Suprapubic skin (tissue), 4 donors: ENCODE results near the gene NUP85. TPM values are rescaled to one million over a fixed set of nuclear protein-coding genes. Genes with fewer than 3 reads are reported as not detected.
A peak's percentile ranks its signal among the peaks of the same experiment; 100 is the strongest.

Experiments used
- DNase-seq, 2 donors: peaks; one replicate each; pipeline ENCODE4 v3.0.0-alpha.2; 2019; ENCODE audit warnings: low spot score in 2 of 2
- H3K27ac ChIP-seq: fragments of 200-600 bp; sonication (generic); one replicate; pipeline ENCODE4 v1.5.1; 2019
- H3K27me3 ChIP-seq: fragments of 200-600 bp; sonication (generic); one replicate; pipeline ENCODE4 v1.5.1; 2019
- H3K36me3 ChIP-seq: fragments of 200-600 bp; sonication (generic); one replicate; pipeline ENCODE4 v1.5.1; 2019
- H3K4me1 ChIP-seq: fragments of 200-600 bp; sonication (generic); one replicate; pipeline ENCODE4 v1.5.1; 2019
- H3K4me3 ChIP-seq: fragments of 200-600 bp; sonication (generic); one replicate; pipeline ENCODE4 v1.5.1; 2019; ENCODE audit warnings: mild to moderate bottlenecking
- H3K9me3 ChIP-seq: fragments of 200-600 bp; sonication (generic); one replicate; pipeline ENCODE4 v1.5.1; 2019
- CTCF ChIP-seq, 2 donors: fragments of 200-600 bp in 1 of 2; fragments of 450-650 bp in 1 of 2; sonication (generic) in 1 of 2; IDR thresholded peaks; one replicate each; pipeline ENCODE4 v1.5.1; 2016 to 2019; ENCODE audit warnings: antibody characterized with exemption in 2 of 2, mild to moderate bottlenecking in 1 of 2, moderate library complexity in 1 of 2
- EP300 ChIP-seq: sonication (generic); formaldehyde crosslinking; IDR thresholded peaks from one replicate; pipeline ENCODE4 v1.6.1; 2017; ENCODE audit warnings: antibody characterized with exemption
- POLR2A ChIP-seq, 2 donors: fragments of 450-650 bp; IDR thresholded peaks; one replicate each; pipeline ENCODE4 v1.6.1; 2017; ENCODE audit warnings: antibody characterized with exemption in 2 of 2, mild to moderate bottlenecking in 2 of 2, moderate library complexity in 2 of 2
- POLR2AphosphoS5 ChIP-seq, 3 donors: sonication (generic); formaldehyde crosslinking; IDR thresholded peaks; one replicate each; pipeline ENCODE4 v1.6.1; 2017; ENCODE audit warnings: antibody characterized with exemption in 3 of 3
- WGBS: methylation state at CpG from one replicate; pipeline ENCODE4 v1.1.5; 2018; 5-methylcytosine and 5-hydroxymethylcytosine counted together
- total RNA-seq, 4 donors: library from RNA; depleted of rRNA; stranded (reverse); fragments of >200 nt; gene quantifications; one replicate each; pipeline ENCODE4 v1.1.0, GENCODE V29; 2016

The NUP85 gene
- total RNA-seq, 4 donors from 2014 or later, result 27.3 to 71.7 (median 33.0) TPM

GRCh38 chr17:75239778-75240393 is 34.4 kb downstream of the NUP85 start:
- H3K9me3 ChIP-seq, result no peaks in the 10 kb centered on the region
- H3K27me3 ChIP-seq, result no peaks in the 10 kb centered on the region
- TF ChIP-seq POLR2AphosphoS5 (IDR thresholded peaks at IDR 0.05) (no peak), EP300 (no peak)
- peaks cover 99% of the 10 kb centered on the region for H3K36me3 ChIP-seq
- H3K4me1 ChIP-seq, result peaks cover 25% of the 10 kb centered on the region
- H3K27ac ChIP-seq, result no peak overlapping the region
- WGBS, result 77% methylated on average over 20 of the region's 23 CpGs
- no peak overlapping the region for H3K4me3 ChIP-seq
- no peak for DNase-seq

GRCh38 chr17:75240394-75241142 is 35.1 kb downstream of the NUP85 start:
- 75% methylated on average over 16 of the region's 23 CpGs for WGBS
- Histone ChIP-seq H3K9me3 (no peaks in the 10 kb centered on the region), H3K4me3 (no peak overlapping the region), H3K4me1 (peaks cover 30% of the 10 kb centered on the region), H3K27me3 (no peaks in the 10 kb centered on the region), H3K27ac (peak overlapping the region; percentile 51), H3K36me3 (peaks cover 99% of the 10 kb centered on the region)
- no peak for DNase-seq
- TF ChIP-seq CTCF (IDR thresholded peaks at IDR 0.05) (peak in 1 of 2 donors; percentile 49), POLR2A (IDR thresholded peaks at IDR 0.05) (no peak)

- Histone ChIP-seq H3K9me3 (no peaks in the 10 kb centered on the region), H3K4me3 (no peak overlapping the region), H3K36me3 (peaks cover 99% of the 10 kb centered on the region), H3K4me1 (peaks cover 30% of the 10 kb centered on the region), H3K27me3 (no peaks in the 10 kb centered on the region), H3K27ac (peak overlapping the region; percentile 19)
- WGBS, result 84% methylated on average over 7 of the region's 7 CpGs
- no peak for TF ChIP-seq EP300
- no peak for TF ChIP-seq POLR2AphosphoS5 (IDR thresholded peaks at IDR 0.05)
- no peak for TF ChIP-seq POLR2A (IDR thresholded peaks at IDR 0.05)
- no peak for TF ChIP-seq CTCF (IDR thresholded peaks at IDR 0.05)
- no peak for DNase-seq
Observed at GRCh38 chr17:75241143-75241430, 35.6 kb downstream of the NUP85 start.

- Histone ChIP-seq H3K4me1 (peaks cover 30% of the 10 kb centered on the region), H3K36me3 (peaks cover 99% of the 10 kb centered on the region), H3K9me3 (no peaks in the 10 kb centered on the region), H3K27me3 (no peaks in the 10 kb centered on the region), H3K4me3 (no peak overlapping the region), H3K27ac (peak overlapping the region; percentile 19)
- TF ChIP-seq CTCF (IDR thresholded peaks at IDR 0.05) (no peak), POLR2AphosphoS5 (IDR thresholded peaks at IDR 0.05) (no peak), POLR2A (IDR thresholded peaks at IDR 0.05) (no peak), EP300 (no peak)
- no peak for DNase-seq
- 80% methylated on average over 9 of the region's 9 CpGs for whole genome bisulfite sequencing
Observed at GRCh38 chr17:75241502-75241901, 36.0 kb downstream of the NUP85 start.

GRCh38 chr17:75241996-75242460 is 36.5 kb downstream of the NUP85 start:
- 73% methylated on average over 7 of the region's 15 CpGs for WGBS
- Histone ChIP-seq H3K27ac (peak overlapping the region; percentile 19), H3K9me3 (no peaks in the 10 kb centered on the region), H3K4me3 (no peak overlapping the region), H3K4me1 (peaks cover 30% of the 10 kb centered on the region), H3K27me3 (no peaks in the 10 kb centered on the region), H3K36me3 (peaks cover 96% of the 10 kb centered on the region)
- DNase-seq, result peak in 1 of 2 donors; percentile 79
- TF ChIP-seq POLR2AphosphoS5 (IDR thresholded peaks at IDR 0.05) (no peak), POLR2A (IDR thresholded peaks at IDR 0.05) (no peak), CTCF (IDR thresholded peaks at IDR 0.05) (no peak), EP300 (no peak)
